Progenitor cell of endocrine pancreas (in vitro differentiated cells): Measurements from ENCODE around the gene UBASH3A. TPM values are rescaled to one million over a fixed set of nuclear protein-coding genes. Genes with fewer than 3 reads are reported as not detected.

Experiments used
- DNase-seq: peaks from one replicate; pipeline ENCODE4 v3.0.0; 2021; ENCODE audit warnings: low spot score; ENCODE audit not compliant: unreplicated experiment
- H3K27ac Mint-ChIP-seq: 2 replicates; pipeline ENCODE4 v1.8.0; 2021; ENCODE audit warnings: mild to moderate bottlenecking, moderate library complexity, mixed read lengths
- H3K27me3 Mint-ChIP-seq: 2 replicates; pipeline ENCODE4 v1.8.0; 2021; ENCODE audit warnings: mixed read lengths
- H3K36me3 Mint-ChIP-seq: 2 replicates; pipeline ENCODE4 v1.8.0; 2022; ENCODE audit warnings: mixed read lengths; ENCODE audit not compliant: insufficient read depth
- H3K4me1 Mint-ChIP-seq: 2 replicates; pipeline ENCODE4 v1.8.0; 2021; ENCODE audit warnings: low read depth, mixed read lengths
- H3K4me3 Mint-ChIP-seq: 2 replicates; pipeline ENCODE4 v1.8.0; 2021; ENCODE audit warnings: low read depth, mild to moderate bottlenecking, moderate library complexity, mixed read lengths
- H3K9me3 Mint-ChIP-seq: 2 replicates; pipeline ENCODE4 v1.8.0; 2021; ENCODE audit warnings: low read depth, mixed read lengths
- total RNA-seq: library from RNA; stranded (reverse); gene quantifications from 2 replicates; pipeline ENCODE4 v1.2.1, GENCODE V29; 2021
- TF ChIP-seq, protein P1 (sequence below): fragments of 200-600 bp; sonication (generic); IDR thresholded peaks from one replicate; pipeline ENCODE4 v1.5.0; 2021; ENCODE audit warnings: antibody characterized with exemption, mild to moderate bottlenecking; ENCODE audit not compliant: unreplicated experiment

The UBASH3A gene
- total RNA-seq, 1 donor from 2014 or later, result not detected

DNA sequence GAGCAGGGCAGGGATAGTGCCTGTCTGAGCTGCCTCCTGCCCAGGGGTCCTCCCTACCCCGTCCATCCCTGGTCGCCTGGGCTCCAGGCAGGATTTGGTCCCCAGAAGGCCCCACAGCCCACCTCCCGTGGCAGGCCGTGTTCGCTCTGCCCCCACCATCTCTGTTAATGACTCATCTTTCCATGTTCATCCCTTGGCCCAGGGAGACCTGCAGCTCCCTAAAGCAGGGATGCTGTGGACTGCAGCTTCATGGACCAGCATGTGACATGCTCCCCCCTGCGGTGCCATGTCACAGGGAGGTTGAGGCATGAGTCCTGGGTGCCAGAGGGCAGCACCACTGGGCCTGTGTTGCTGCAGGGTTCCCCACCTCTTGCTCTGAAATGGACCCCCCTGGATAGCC, 26.8 kb downstream of the UBASH3A start:
- Mint-ChIP-seq H3K4me1 (peaks cover 3% of the 10 kb centered on the region), H3K27ac (no peak overlapping the region), H3K27me3 (peaks cover 39% of the 10 kb centered on the region), H3K4me3 (no peak overlapping the region), H3K9me3 (peaks cover 6% of the 10 kb centered on the region), H3K36me3 (no peaks in the 10 kb centered on the region)
- TF ChIP-seq, protein P1, sequence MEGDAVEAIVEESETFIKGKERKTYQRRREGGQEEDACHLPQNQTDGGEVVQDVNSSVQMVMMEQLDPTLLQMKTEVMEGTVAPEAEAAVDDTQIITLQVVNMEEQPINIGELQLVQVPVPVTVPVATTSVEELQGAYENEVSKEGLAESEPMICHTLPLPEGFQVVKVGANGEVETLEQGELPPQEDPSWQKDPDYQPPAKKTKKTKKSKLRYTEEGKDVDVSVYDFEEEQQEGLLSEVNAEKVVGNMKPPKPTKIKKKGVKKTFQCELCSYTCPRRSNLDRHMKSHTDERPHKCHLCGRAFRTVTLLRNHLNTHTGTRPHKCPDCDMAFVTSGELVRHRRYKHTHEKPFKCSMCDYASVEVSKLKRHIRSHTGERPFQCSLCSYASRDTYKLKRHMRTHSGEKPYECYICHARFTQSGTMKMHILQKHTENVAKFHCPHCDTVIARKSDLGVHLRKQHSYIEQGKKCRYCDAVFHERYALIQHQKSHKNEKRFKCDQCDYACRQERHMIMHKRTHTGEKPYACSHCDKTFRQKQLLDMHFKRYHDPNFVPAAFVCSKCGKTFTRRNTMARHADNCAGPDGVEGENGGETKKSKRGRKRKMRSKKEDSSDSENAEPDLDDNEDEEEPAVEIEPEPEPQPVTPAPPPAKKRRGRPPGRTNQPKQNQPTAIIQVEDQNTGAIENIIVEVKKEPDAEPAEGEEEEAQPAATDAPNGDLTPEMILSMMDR, result no peak
- DNase-seq, result no peak

DNA sequence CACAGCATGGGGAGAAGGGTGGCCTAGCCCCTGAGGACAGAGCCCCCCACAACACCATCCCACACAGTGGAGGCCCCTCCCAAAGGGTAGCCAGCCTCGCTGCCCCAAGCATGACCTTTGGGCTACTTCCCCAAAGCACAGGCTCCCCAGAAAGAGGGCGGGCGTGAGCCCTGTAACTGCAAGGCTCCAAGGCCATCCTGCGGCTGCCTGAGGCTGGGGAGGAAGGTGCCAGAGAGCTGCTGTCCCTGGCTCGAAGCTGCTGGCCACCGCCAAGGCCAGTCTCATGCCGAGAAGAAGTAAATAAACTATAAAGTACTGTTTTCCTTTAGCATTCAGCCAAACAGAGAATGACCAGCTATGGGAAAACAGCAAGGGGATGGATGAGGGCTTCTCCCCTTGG, 27.5 kb downstream of the UBASH3A start:
- Mint-ChIP-seq H3K27me3 (peaks cover 36% of the 10 kb centered on the region), H3K36me3 (no peaks in the 10 kb centered on the region), H3K9me3 (peaks cover 6% of the 10 kb centered on the region), H3K4me1 (no peaks in the 10 kb centered on the region), H3K27ac (no peak overlapping the region), H3K4me3 (no peak overlapping the region)
- TF ChIP-seq, protein P1, result no peak
- no peak for DNase-seq

DNA sequence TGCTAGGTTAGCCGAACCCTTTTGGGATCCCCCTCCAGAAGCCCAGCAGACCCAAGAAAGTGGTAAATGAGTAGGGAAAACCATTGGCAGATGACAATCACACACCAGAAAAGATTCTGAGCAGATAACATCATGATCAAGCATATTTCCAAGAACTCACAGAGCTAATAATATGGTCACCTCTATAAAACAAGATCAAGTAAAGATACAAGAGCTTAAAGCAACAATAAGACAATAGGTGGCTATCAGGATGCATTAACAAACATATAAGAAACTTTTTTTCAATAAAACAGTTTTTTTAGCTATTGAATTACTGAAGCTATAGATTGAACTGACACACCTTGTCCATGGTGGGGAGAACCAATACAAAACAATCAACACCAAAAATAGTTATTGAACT, 29.0 kb downstream of the UBASH3A start:
- Mint-ChIP-seq H3K9me3 (peaks cover 6% of the 10 kb centered on the region), H3K4me3 (no peak overlapping the region), H3K4me1 (no peaks in the 10 kb centered on the region), H3K27ac (no peak overlapping the region), H3K36me3 (no peaks in the 10 kb centered on the region), H3K27me3 (peaks cover 33% of the 10 kb centered on the region)
- no peak for DNase-seq
- TF ChIP-seq, protein P1, result no peak

DNA sequence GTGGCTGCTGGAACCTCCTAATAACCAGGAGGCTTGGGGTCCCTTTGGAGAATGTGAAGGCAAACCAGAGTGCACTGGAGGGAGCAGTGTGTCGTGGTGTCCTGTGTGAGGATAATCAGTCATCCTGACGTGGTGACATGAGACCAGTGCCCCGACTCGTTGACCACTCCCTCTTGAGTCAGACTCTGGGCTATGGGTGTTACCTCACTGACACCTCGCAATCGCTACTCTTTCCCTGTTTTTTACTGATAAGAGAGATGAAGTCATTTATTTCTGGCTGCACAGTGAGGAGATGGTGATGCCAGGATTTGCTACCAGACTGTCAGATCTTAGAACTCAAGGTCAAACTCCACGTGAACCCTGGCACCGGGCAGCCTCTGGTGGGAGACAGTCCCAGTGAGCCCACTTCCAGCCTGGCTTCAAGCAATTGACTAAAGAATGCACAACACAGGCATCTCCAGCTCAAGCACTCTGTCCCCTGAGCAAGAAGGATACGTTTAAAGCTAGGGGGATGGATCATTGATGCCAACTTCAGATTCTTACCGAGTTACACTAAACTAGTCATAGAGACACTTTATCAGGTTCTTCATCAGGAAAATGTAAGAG, 30.3 kb downstream of the UBASH3A start:
- Mint-ChIP-seq H3K4me3 (no peak overlapping the region), H3K4me1 (no peaks in the 10 kb centered on the region), H3K27me3 (peaks cover 38% of the 10 kb centered on the region), H3K9me3 (peaks cover 6% of the 10 kb centered on the region), H3K27ac (no peak overlapping the region), H3K36me3 (no peaks in the 10 kb centered on the region)
- DNase-seq, result no peak
- TF ChIP-seq, protein P1, result no peak

DNA sequence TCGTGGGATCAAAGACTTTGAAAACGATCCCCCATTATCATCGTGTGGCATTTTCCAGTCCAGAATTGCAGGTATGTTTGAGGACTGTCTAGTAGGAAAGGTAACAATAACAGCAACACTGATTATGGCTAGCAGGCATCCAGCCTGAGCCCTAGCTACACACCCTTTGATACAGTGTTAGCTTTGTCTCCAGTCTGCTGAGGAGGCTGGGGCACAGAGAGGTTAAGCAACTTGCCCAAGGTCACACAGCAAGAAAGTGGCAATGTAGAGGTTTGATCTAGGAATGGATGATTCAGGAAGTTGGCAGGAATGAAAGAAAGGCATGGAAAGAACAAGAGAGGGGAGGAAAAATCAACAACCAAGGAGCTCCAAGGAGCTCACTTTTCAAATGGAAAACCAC, 31.2 kb downstream of the UBASH3A start:
- no peak overlapping the region for H3K27ac Mint-ChIP-seq
- DNase-seq, result no peak
- H3K4me3 Mint-ChIP-seq, result no peak overlapping the region
- no peaks in the 10 kb centered on the region for H3K36me3 Mint-ChIP-seq
- peaks cover 40% of the 10 kb centered on the region for H3K27me3 Mint-ChIP-seq
- H3K9me3 Mint-ChIP-seq, result peaks cover 6% of the 10 kb centered on the region
- TF ChIP-seq, protein P1, result no peak
- no peaks in the 10 kb centered on the region for H3K4me1 Mint-ChIP-seq
